Endothelial cell of umbilical vein (primary cell): ENCODE data around the gene OR52I1.

Experiments used
- EZH2 ChIP-seq: IDR thresholded peaks from 2 replicates; pipeline ENCODE4 v1.6.1; 2012; ENCODE audit warnings: borderline replicate concordance, low read depth, mild to moderate bottlenecking, moderate library complexity, low read length, inconsistent platforms; ENCODE audit not compliant: severe bottlenecking
- FOS ChIP-seq: IDR thresholded peaks from 2 replicates; pipeline ENCODE4 v1.6.1; 2011; ENCODE audit warnings: mild to moderate bottlenecking, low read length, moderate library complexity, borderline replicate concordance; ENCODE audit not compliant: insufficient read depth
- GATA2 ChIP-seq: IDR thresholded peaks from 2 replicates; pipeline ENCODE4 v1.7.0; 2011; ENCODE audit warnings: low read depth, mild to moderate bottlenecking, moderate library complexity, mixed read lengths, low read length; ENCODE audit not compliant: insufficient read length, insufficient read depth
- JUN ChIP-seq: IDR thresholded peaks from 2 replicates; pipeline ENCODE4 v1.6.1; 2011; ENCODE audit warnings: borderline replicate concordance, low read depth; ENCODE audit not compliant: insufficient read length, insufficient read depth
- MYC ChIP-seq: IDR thresholded peaks from one replicate; pipeline ENCODE4 v1.6.1; 2011; ENCODE audit warnings: mild to moderate bottlenecking, low read depth, low read length
- POLR2A ChIP-seq: IDR thresholded peaks from 2 replicates; pipeline ENCODE4 v1.6.1; 2012; ENCODE audit warnings: low read depth, mild to moderate bottlenecking, control low read depth, low read length
- POLR2AphosphoS5 ChIP-seq: IDR thresholded peaks from 2 replicates; pipeline ENCODE4 v1.6.1; 2012; ENCODE audit warnings: low read depth, mild to moderate bottlenecking, control low read depth, low read length, moderate library complexity; ENCODE audit not compliant: insufficient read depth
- TF ChIP-seq, protein P1 (sequence below), 2 donors: IDR thresholded peaks; 1 replicate in 1 of 2; 2 replicates in 1 of 2; pipeline ENCODE4 v1.5.1; 2011; ENCODE audit warnings: low read length in 2 of 2, mild to moderate bottlenecking in 2 of 2, moderate library complexity in 2 of 2, control low read depth in 1 of 2, inconsistent platforms in 1 of 2, low read depth in 1 of 2; ENCODE audit not compliant: insufficient read depth in 1 of 2; ENCODE audit errors: extremely low read depth in 1 of 2
- TF ChIP-seq, protein P2 (sequence below): IDR thresholded peaks from 2 replicates; pipeline ENCODE4 v1.6.1; 2011; ENCODE audit not compliant: insufficient read depth, insufficient read length

DNA sequence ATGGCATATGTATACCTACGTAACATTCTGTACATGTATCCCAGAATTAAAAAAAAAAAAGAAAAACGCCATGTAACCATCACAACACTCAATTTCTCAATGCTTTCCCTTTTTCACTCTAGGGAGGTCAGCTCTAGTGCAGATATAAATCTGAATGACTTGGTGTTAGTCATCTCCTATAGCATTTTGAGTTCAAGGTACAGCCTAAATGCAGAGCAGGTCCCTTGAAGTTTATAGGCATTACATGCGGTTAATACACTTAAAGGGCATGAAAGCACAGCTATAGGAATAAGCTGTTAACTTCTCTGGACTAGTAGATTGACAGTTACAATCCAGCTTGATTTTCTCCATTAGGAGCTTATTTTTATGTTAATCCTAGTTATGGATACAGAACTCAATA, 28.5 kb upstream of the OR52I1 start:
- TF ChIP-seq, protein P1, sequence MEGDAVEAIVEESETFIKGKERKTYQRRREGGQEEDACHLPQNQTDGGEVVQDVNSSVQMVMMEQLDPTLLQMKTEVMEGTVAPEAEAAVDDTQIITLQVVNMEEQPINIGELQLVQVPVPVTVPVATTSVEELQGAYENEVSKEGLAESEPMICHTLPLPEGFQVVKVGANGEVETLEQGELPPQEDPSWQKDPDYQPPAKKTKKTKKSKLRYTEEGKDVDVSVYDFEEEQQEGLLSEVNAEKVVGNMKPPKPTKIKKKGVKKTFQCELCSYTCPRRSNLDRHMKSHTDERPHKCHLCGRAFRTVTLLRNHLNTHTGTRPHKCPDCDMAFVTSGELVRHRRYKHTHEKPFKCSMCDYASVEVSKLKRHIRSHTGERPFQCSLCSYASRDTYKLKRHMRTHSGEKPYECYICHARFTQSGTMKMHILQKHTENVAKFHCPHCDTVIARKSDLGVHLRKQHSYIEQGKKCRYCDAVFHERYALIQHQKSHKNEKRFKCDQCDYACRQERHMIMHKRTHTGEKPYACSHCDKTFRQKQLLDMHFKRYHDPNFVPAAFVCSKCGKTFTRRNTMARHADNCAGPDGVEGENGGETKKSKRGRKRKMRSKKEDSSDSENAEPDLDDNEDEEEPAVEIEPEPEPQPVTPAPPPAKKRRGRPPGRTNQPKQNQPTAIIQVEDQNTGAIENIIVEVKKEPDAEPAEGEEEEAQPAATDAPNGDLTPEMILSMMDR (IDR thresholded peaks at IDR 0.05; ENCODE audit: extremely low read depth in 1 of 2, insufficient read depth in 1 of 2, low read depth in 1 of 2, low read length in 2 of 2), result no peak
- TF ChIP-seq POLR2A (no peak), EZH2 (no peak), JUN (no peak), POLR2AphosphoS5 (no peak), MYC (no peak), GATA2 (no peak), FOS (no peak)
- TF ChIP-seq, protein P2, sequence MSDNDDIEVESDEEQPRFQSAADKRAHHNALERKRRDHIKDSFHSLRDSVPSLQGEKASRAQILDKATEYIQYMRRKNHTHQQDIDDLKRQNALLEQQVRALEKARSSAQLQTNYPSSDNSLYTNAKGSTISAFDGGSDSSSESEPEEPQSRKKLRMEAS, result no peak
